ENCODE data around the gene AARS2. TPM values are rescaled to one million over a fixed set of nuclear protein-coding genes. Genes with fewer than 3 reads are reported as not detected.

AARS2 gene
- 21.3 TPM for total RNA-seq

GRCh38 chr6:44312901-44313788 lies at the start of gene AARS2:
TSS of gene AARS2 (minus strand) at chr6:44313347. CDS start at chr6:44313323, 24 bp downstream.

GRCh38 chr6:44342489-44342888 lies 29.3 kb upstream of the AARS2 start, which contains the start of gene SPATS1:
TSS of gene SPATS1 (plus strand) at chr6:44342650. CDS start at chr6:44343096, 446 bp downstream.

GRCh38 chr6:44269921-44270525 lies 43.1 kb downstream of the AARS2 start, which contains the start of gene TMEM151B:
TSS of gene TMEM151B (plus strand) at chr6:44270450. CDS start at chr6:44270743, 293 bp downstream.

GRCh38 chr6:44265007-44265721 lies 48.0 kb downstream of the AARS2 start, which contains the start of gene NFKBIE:
TSS of gene NFKBIE (minus strand) at chr6:44265551. CDS start at chr6:44265346, 205 bp downstream.

GRCh38 chr6:44257025-44257752 lies 56.0 kb downstream of the AARS2 start, which contains the start of gene SLC35B2:
TSS of gene SLC35B2 (minus strand) at chr6:44257528. CDS start at chr6:44257410, 118 bp downstream.

Other genes with a start within 250 kb of the AARS2 start
- 34.6 TPM for gene MRPL14, start 185.9 kb downstream of the AARS2 start, total RNA-seq
- 29.7 TPM for gene TMEM63B, start 185.8 kb downstream of the AARS2 start, total RNA-seq
- gene CAPN11, start 154.5 kb downstream of the AARS2 start, total RNA-seq = 0.35 TPM
- gene MYMX, start 96.4 kb downstream of the AARS2 start, total RNA-seq = 0.35 TPM
- 49.7 TPM for gene SLC29A1, start 89.8 kb downstream of the AARS2 start, total RNA-seq
- 440 TPM for gene HSP90AB1, start 66.2 kb downstream of the AARS2 start, total RNA-seq
- 46.0 TPM for gene SLC35B2, start 55.8 kb downstream of the AARS2 start, total RNA-seq
- gene NFKBIE, start 47.8 kb downstream of the AARS2 start, total RNA-seq = 13.9 TPM
- gene TMEM151B, start 42.9 kb downstream of the AARS2 start, total RNA-seq = 0.41 TPM
- not detected for gene SPATS1, start 29.3 kb upstream of the AARS2 start, total RNA-seq
- 22.2 TPM for gene CDC5L, start 74.4 kb upstream of the AARS2 start, total RNA-seq

All from metanephros (tissue), 1 donor.